Measurements from ENCODE around the gene TRPV5. TPM values are rescaled to one million over a fixed set of nuclear protein-coding genes. Genes with fewer than 3 reads are reported as not detected.

The TRPV5 gene
- total and polyA plus RNA-seq, 2 experiments from 2014 or later = not detected

DNA sequence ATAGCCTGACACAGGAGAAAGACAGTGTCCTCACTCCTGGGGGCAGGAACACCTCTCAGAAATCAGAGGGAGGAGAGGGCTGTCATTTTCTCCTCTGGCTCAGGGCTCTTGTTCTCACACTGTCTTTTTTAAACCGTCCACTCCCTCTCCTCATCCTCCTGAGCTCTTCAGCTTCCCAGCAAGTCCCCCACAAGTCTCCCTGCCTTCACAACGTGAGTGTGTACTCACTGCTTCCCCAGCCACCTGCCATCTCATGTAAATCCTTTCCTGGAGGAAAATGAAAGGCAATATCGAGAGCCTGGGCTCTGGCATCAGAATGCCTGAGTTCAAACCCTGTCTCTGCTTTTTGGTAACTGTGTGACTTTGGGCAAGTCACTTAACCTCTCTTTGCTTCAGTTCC is 11.5 kb upstream of the TRPV5 start:
- in situ Hi-C loops (cut with MboI) = no loop called here
- Histone ChIP-seq H3K27me3 (replicated peaks; ENCODE audit: insufficient read depth) (0 out of 2 replicates have a peak, but pooled peaks cover 10% of the 10 kb centered on the region), H3K27ac (no peak overlapping the region), H3K4me2 (ENCODE audit: unreplicated experiment) (no peak overlapping the region), H2AFZ (no peak overlapping the region), H3K79me2 (ENCODE audit: insufficient read depth) (no peaks in the 10 kb centered on the region), H3K9me3 (ENCODE audit: low read depth) (no peaks in the 10 kb centered on the region), H3K4me1 (ENCODE audit: insufficient read depth) (no peaks in the 10 kb centered on the region), H3K9ac (no peak overlapping the region), H3K36me3 (ENCODE audit: low read depth) (no peaks in the 10 kb centered on the region), H3F3A (ENCODE audit: insufficient read depth) (no peaks in the 10 kb centered on the region), H4K20me1 (ENCODE audit: insufficient read depth) (no peaks in the 10 kb centered on the region), H3K4me3 (no peak overlapping the region), H3K9me2 (ENCODE audit: insufficient read depth) (no peaks in the 10 kb centered on the region)
- TF ChIP-seq EZH2 (IDR thresholded peaks at IDR 0.05; ENCODE audit: insufficient read depth, poor library complexity, severe bottlenecking) = no peak
- TF ChIP-seq EZH2phosphoT487 (IDR thresholded peaks at IDR 0.05; ENCODE audit: insufficient read depth, low read depth) = no peak
- 5 to 6% methylated on average over 3 of the region's 3 CpGs for WGBS, 2 experiments (ENCODE audit: low coverage in 1 of 2, low lambda C conversion rate in 2 of 2, missing lambda C conversion rate in 2 of 2)
- no peak for DNase-seq

DNA sequence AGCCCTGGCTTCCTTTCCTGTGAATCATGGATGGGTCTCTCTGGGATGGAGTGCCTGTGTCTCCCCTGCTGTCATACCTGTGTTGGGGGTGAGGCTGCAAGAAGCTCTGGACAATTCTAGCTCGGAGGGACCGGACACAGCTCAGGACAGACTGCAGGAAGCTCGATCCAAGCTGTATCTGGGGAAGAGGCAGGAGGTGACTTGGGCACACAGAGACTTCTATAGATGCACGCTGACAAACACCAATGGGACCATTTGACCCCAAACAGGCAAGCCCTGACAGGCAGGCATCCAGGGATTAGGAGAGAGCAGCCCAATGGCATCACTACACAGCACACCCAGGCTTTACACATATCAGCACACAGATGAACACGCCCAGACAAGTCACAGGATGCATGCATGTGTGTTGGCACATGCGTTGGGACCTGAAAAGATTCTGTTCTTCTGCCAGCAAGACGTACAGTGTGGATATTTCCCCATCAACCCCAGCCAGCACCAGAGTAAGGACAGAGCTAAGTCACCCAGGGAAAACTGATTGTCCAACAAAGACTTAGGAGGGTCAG is 10.2 kb upstream of the TRPV5 start:
- Histone ChIP-seq H3K4me3 (no peak overlapping the region), H3K4me1 (ENCODE audit: insufficient read depth) (no peaks in the 10 kb centered on the region), H3K9ac (no peak overlapping the region), H3K27ac (no peak overlapping the region), H3K36me3 (ENCODE audit: low read depth) (no peaks in the 10 kb centered on the region), H2AFZ (no peak overlapping the region), H3K79me2 (ENCODE audit: insufficient read depth) (no peaks in the 10 kb centered on the region), H3K9me3 (ENCODE audit: low read depth) (no peaks in the 10 kb centered on the region), H3F3A (ENCODE audit: insufficient read depth) (no peaks in the 10 kb centered on the region), H3K9me2 (ENCODE audit: insufficient read depth) (no peaks in the 10 kb centered on the region), H3K4me2 (ENCODE audit: unreplicated experiment) (no peak overlapping the region), H4K20me1 (ENCODE audit: insufficient read depth) (no peaks in the 10 kb centered on the region), H3K27me3 (replicated peaks; ENCODE audit: insufficient read depth) (0 out of 2 replicates have a peak, but pooled peaks cover 10% of the 10 kb centered on the region)
- no peak for TF ChIP-seq EZH2phosphoT487 (IDR thresholded peaks at IDR 0.05; ENCODE audit: insufficient read depth, low read depth)
- TF ChIP-seq EZH2 (IDR thresholded peaks at IDR 0.05; ENCODE audit: insufficient read depth, poor library complexity, severe bottlenecking) = no peak
- no peak for DNase-seq
- in situ Hi-C loops (cut with MboI) = no loop called here
- 2 to 12% methylated on average over 7 of the region's 7 CpGs for WGBS, 2 experiments (ENCODE audit: low coverage in 1 of 2, low lambda C conversion rate in 2 of 2, missing lambda C conversion rate in 2 of 2)

DNA sequence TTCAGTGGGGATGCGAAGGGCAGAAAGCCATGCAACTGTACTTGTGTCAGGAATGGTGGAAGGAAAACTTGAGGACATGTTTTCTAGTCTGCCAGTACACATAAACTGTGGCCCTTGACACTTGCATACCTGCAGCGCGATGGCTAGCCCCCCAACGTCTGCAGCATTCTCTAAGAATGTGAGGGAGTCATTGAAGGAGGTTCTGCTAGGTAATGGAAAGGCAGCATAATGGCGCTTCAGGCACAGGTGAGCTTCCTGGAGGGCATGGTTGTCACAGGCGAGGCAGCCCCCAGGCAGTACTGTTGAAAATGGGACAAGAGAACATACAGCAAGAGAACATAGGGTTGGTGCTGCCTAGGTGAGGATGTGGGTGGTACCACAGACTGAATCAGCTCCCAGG is 9.2 kb upstream of the TRPV5 start:
- no peak overlapping the region for H2AFZ ChIP-seq
- no peak overlapping the region for H3K9ac ChIP-seq
- H3K79me2 ChIP-seq (ENCODE audit: insufficient read depth) = no peaks in the 10 kb centered on the region
- H3K4me2 ChIP-seq (ENCODE audit: unreplicated experiment) = no peak overlapping the region
- no peaks in the 10 kb centered on the region for H3K36me3 ChIP-seq (ENCODE audit: low read depth)
- no peaks in the 10 kb centered on the region for H4K20me1 ChIP-seq (ENCODE audit: insufficient read depth)
- 46 to 48% methylated on average over 6 of the region's 6 CpGs for WGBS, 2 experiments (ENCODE audit: low coverage in 1 of 2, low lambda C conversion rate in 2 of 2, missing lambda C conversion rate in 2 of 2)
- H3K4me1 ChIP-seq (ENCODE audit: insufficient read depth) = no peaks in the 10 kb centered on the region
- H3K27me3 ChIP-seq (replicated peaks; ENCODE audit: insufficient read depth) = 0 out of 2 replicates have a peak, but pooled peaks cover 10% of the 10 kb centered on the region
- no peak for DNase-seq
- no peaks in the 10 kb centered on the region for H3F3A ChIP-seq (ENCODE audit: insufficient read depth)
- TF ChIP-seq EZH2 (IDR thresholded peaks at IDR 0.05; ENCODE audit: insufficient read depth, poor library complexity, severe bottlenecking) = no peak
- no peak for TF ChIP-seq EZH2phosphoT487 (IDR thresholded peaks at IDR 0.05; ENCODE audit: insufficient read depth, low read depth)
- no peaks in the 10 kb centered on the region for H3K9me2 ChIP-seq (ENCODE audit: insufficient read depth)
- no peak overlapping the region for H3K27ac ChIP-seq
- H3K9me3 ChIP-seq (ENCODE audit: low read depth) = no peaks in the 10 kb centered on the region
- in situ Hi-C loops (cut with MboI) = no loop called here
- H3K4me3 ChIP-seq = no peak overlapping the region

DNA sequence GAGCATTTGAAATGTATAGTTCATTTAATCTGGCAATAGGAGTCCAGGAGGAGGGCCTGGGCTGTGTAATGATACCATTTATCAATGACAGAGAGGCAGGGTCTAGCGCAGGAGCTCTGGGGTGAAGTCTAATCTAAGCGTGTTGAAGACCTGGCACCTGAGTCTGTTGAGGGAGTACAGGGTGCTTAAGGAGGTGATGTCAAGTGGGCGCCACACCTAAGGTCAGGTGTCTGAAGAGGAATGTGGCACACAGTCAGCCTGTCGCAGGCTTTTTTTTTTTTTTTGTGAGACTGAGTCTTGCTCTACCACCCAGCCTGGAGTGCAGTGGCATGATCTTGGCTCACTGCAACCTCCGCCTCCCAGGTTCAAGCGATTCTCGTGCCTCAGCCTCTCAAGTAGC is 8.0 kb upstream of the TRPV5 start:
- Histone ChIP-seq H3K4me3 (no peak overlapping the region), H3K27me3 (replicated peaks; ENCODE audit: insufficient read depth) (peaks cover 10% of the 10 kb centered on the region; the same call in 1 of the 2 replicates), H3K4me2 (ENCODE audit: unreplicated experiment) (no peak overlapping the region), H3F3A (ENCODE audit: insufficient read depth) (no peaks in the 10 kb centered on the region), H3K4me1 (ENCODE audit: insufficient read depth) (no peaks in the 10 kb centered on the region), H3K9me2 (ENCODE audit: insufficient read depth) (no peaks in the 10 kb centered on the region), H3K36me3 (ENCODE audit: low read depth) (no peaks in the 10 kb centered on the region), H3K79me2 (ENCODE audit: insufficient read depth) (no peaks in the 10 kb centered on the region), H3K9me3 (ENCODE audit: low read depth) (no peaks in the 10 kb centered on the region), H4K20me1 (ENCODE audit: insufficient read depth) (no peaks in the 10 kb centered on the region), H3K27ac (no peak overlapping the region), H2AFZ (no peak overlapping the region), H3K9ac (no peak overlapping the region)
- TF ChIP-seq EZH2 (IDR thresholded peaks at IDR 0.05; ENCODE audit: insufficient read depth, poor library complexity, severe bottlenecking) = no peak
- no peak for TF ChIP-seq EZH2phosphoT487 (IDR thresholded peaks at IDR 0.05; ENCODE audit: insufficient read depth, low read depth)
- in situ Hi-C loops (cut with MboI) = no loop called here
- 37 to 41% methylated on average over 7 of the region's 7 CpGs for WGBS, 2 experiments (ENCODE audit: low coverage in 1 of 2, low lambda C conversion rate in 2 of 2, missing lambda C conversion rate in 2 of 2)
- DNase-seq = no peak
